Astrocyte (in vitro differentiated cells and primary cell): Measurements from ENCODE around the gene CTBP2. TPM values are rescaled to one million over a fixed set of nuclear protein-coding genes. Genes with fewer than 3 reads are reported as not detected.
"Not testable (repeated sequence)": the region's sequence is repeated elsewhere in the genome, so short reads cannot be mapped to it uniquely, and the experiment has no call there.

Experiments
- DNase-seq: peaks from one replicate; pipeline ENCODE4 v3.0.0-alpha.2; 2010; ENCODE audit warnings: low read depth
- FAIRE-seq: peaks from 2 replicates; lab custom pipeline; 2011; peaks lifted over from hg19 to GRCh38; lab: Jason Lieb, UNC
- H2AFZ ChIP-seq: 2 replicates; pipeline ENCODE4 v1.6.0; 2012; ENCODE audit warnings: low read depth, low read length, inconsistent platforms
- H3K27ac ChIP-seq: 2 replicates; pipeline ENCODE4 v1.5.1; 2011; ENCODE audit warnings: low read depth, low read length, inconsistent platforms
- H3K27me3 ChIP-seq: 2 replicates; pipeline ENCODE4 v1.6.0; 2011; ENCODE audit warnings: low read length, inconsistent platforms; ENCODE audit not compliant: insufficient read depth
- H3K36me3 ChIP-seq: 2 replicates; pipeline ENCODE4 v1.5.1; 2011; ENCODE audit warnings: low read length, inconsistent platforms; ENCODE audit not compliant: insufficient read depth
- H3K4me1 ChIP-seq: 2 replicates; pipeline ENCODE4 v1.5.1; 2011; ENCODE audit warnings: low read length, inconsistent platforms; ENCODE audit not compliant: insufficient read depth
- H3K4me2 ChIP-seq: 2 replicates; pipeline ENCODE4 v1.6.0; 2012; ENCODE audit warnings: low read length, inconsistent platforms
- H3K4me3 ChIP-seq: 2 replicates; pipeline ENCODE4 v1.5.1; 2011; ENCODE audit warnings: low read depth, mild to moderate bottlenecking, low read length, inconsistent platforms; ENCODE audit not compliant: insufficient read depth
- H3K79me2 ChIP-seq: 2 replicates; pipeline ENCODE4 v1.6.0; 2012; ENCODE audit warnings: mild to moderate bottlenecking, low read length, inconsistent platforms; ENCODE audit not compliant: insufficient read depth
- H3K9ac ChIP-seq: 2 replicates; pipeline ENCODE4 v1.6.0; 2012; ENCODE audit warnings: mild to moderate bottlenecking, low read length, inconsistent platforms
- H3K9me3 ChIP-seq: 2 replicates; pipeline ENCODE4 v1.5.1; 2012; ENCODE audit warnings: low read depth, mild to moderate bottlenecking, low read length, inconsistent platforms; ENCODE audit not compliant: insufficient read depth
- H4K20me1 ChIP-seq: 2 replicates; pipeline ENCODE4 v1.6.0; 2012; ENCODE audit warnings: low read length, inconsistent platforms; ENCODE audit not compliant: insufficient read depth
- H3K27ac Mint-ChIP-seq: one replicate; pipeline ENCODE4 v1.8.0; 2021; ENCODE audit warnings: mild to moderate bottlenecking, mixed read lengths; ENCODE audit not compliant: unreplicated experiment
- H3K27me3 Mint-ChIP-seq: one replicate; pipeline ENCODE4 v1.8.0; 2021; ENCODE audit warnings: low read depth, mixed read lengths; ENCODE audit not compliant: unreplicated experiment
- H3K36me3 Mint-ChIP-seq: one replicate; pipeline ENCODE4 v1.8.0; 2021; ENCODE audit warnings: low read depth, mixed read lengths; ENCODE audit not compliant: unreplicated experiment
- H3K4me1 Mint-ChIP-seq: one replicate; pipeline ENCODE4 v1.8.0; 2021; ENCODE audit warnings: low read depth, mixed read lengths; ENCODE audit not compliant: unreplicated experiment
- H3K4me3 Mint-ChIP-seq: one replicate; pipeline ENCODE4 v1.8.0; 2021; ENCODE audit warnings: mild to moderate bottlenecking, moderate library complexity, mixed read lengths; ENCODE audit not compliant: unreplicated experiment
- H3K9me3 Mint-ChIP-seq: one replicate; pipeline ENCODE4 v1.8.0; 2021; ENCODE audit warnings: mild to moderate bottlenecking, mixed read lengths; ENCODE audit not compliant: unreplicated experiment
- CTCF ChIP-seq: IDR thresholded peaks from 2 replicates; pipeline ENCODE4 v1.5.1; 2011; ENCODE audit warnings: low read depth, mild to moderate bottlenecking, inconsistent platforms, low read length, moderate library complexity; ENCODE audit not compliant: insufficient read depth
- EZH2 ChIP-seq: IDR thresholded peaks from 2 replicates; pipeline ENCODE4 v1.6.1; 2012; ENCODE audit warnings: mild to moderate bottlenecking, low read length, inconsistent platforms; ENCODE audit not compliant: insufficient read depth
- total RNA-seq: library from RNA; stranded (reverse); gene quantifications from 2 replicates; pipeline ENCODE4 v1.2.1, GENCODE V29; 2021

The CTBP2 gene
- total RNA-seq, 1 donor from 2014 or later = 109 TPM

GRCh38 chr10:124990671-124991625 lies 169.4 kb downstream of the CTBP2 start:
- peaks cover 54% of the 10 kb centered on the region for H4K20me1 ChIP-seq
- H3K4me1 Mint-ChIP-seq = peaks cover 2% of the 10 kb centered on the region
- H3K27ac ChIP-seq = no peak overlapping the region
- H3K4me3 Mint-ChIP-seq = no peak overlapping the region
- H3K36me3 Mint-ChIP-seq = peaks cover 22% of the 10 kb centered on the region
- H3K4me1 ChIP-seq = no peaks in the 10 kb centered on the region
- peaks cover 49% of the 10 kb centered on the region for H3K36me3 ChIP-seq
- FAIRE-seq (no peak), DNase-seq (no peak)
- no peak overlapping the region for H2AFZ ChIP-seq
- no peaks in the 10 kb centered on the region for H3K9me3 ChIP-seq
- H3K27ac Mint-ChIP-seq = peak overlapping the region; percentile 53
- H3K79me2 ChIP-seq = no peaks in the 10 kb centered on the region
- H3K27me3 ChIP-seq = no peaks in the 10 kb centered on the region
- H3K9ac ChIP-seq = no peak overlapping the region
- no peaks in the 10 kb centered on the region for H3K9me3 Mint-ChIP-seq
- no peak overlapping the region for H3K4me2 ChIP-seq
- no peak overlapping the region for H3K4me3 ChIP-seq
- H3K27me3 Mint-ChIP-seq = no peaks in the 10 kb centered on the region
- TF ChIP-seq CTCF (no peak), EZH2 (no peak)

- H3K27ac ChIP-seq = no peak overlapping the region
- H3K79me2 ChIP-seq = no peaks in the 10 kb centered on the region
- H3K36me3 ChIP-seq = peaks cover 61% of the 10 kb centered on the region
- Mint-ChIP-seq H3K36me3 (peaks cover 20% of the 10 kb centered on the region), H3K27ac (peak overlapping the region; percentile 84), H3K4me1 (peaks cover 4% of the 10 kb centered on the region), H3K27me3 (no peaks in the 10 kb centered on the region), H3K9me3 (no peaks in the 10 kb centered on the region), H3K4me3 (no peak overlapping the region)
- no peak for DNase-seq
- H3K9ac ChIP-seq = no peak overlapping the region
- TF ChIP-seq CTCF = no peak
- TF ChIP-seq EZH2 = no peak
- no peaks in the 10 kb centered on the region for H3K9me3 ChIP-seq
- H3K4me2 ChIP-seq = no peak overlapping the region
- no peaks in the 10 kb centered on the region for H3K27me3 ChIP-seq
- no peaks in the 10 kb centered on the region for H3K4me1 ChIP-seq
- H4K20me1 ChIP-seq = peaks cover 41% of the 10 kb centered on the region
- no peak overlapping the region for H3K4me3 ChIP-seq
- no peak overlapping the region for H2AFZ ChIP-seq
- FAIRE-seq = no peak
These were observed 170.8 kb downstream of the CTBP2 start for GRCh38 chr10:124989526-124989925.

- Mint-ChIP-seq H3K36me3 (peaks cover 19% of the 10 kb centered on the region), H3K27ac (peak overlapping the region; percentile 84)
- H3K9ac ChIP-seq, H2AFZ ChIP-seq, FAIRE-seq, H3K27ac ChIP-seq, H3K4me1 ChIP-seq, H3K27me3 ChIP-seq, H3K9me3 Mint-ChIP-seq, H3K4me3 Mint-ChIP-seq, H3K9me3 ChIP-seq, DNase-seq, H3K27me3 Mint-ChIP-seq, H3K4me2 ChIP-seq, H3K79me2 ChIP-seq, H3K4me1 Mint-ChIP-seq, H3K4me3 ChIP-seq: not testable (repeated sequence)
- Histone ChIP-seq H3K36me3 (peaks cover 65% of the 10 kb centered on the region), H4K20me1 (peaks cover 39% of the 10 kb centered on the region)
These were observed 171.6 kb downstream of the CTBP2 start for GRCh38 chr10:124988753-124989152.
